Stimulated activated CD4-positive, alpha-beta T cell treated with anti-CD3 and anti-CD28 coated beads, Interleukin-15, amount 100 ng/mL, for 24 hours (primary cell): Measurements from ENCODE around the gene SWT1.
"Not testable (repeated sequence)": the region's sequence is repeated elsewhere in the genome, so short reads cannot be mapped to it uniquely, and the experiment has no call there.

Experiments
- DNase-seq: peaks from one replicate; pipeline ENCODE4 v3.0.0-alpha.2; 2020

SWT1 gene

GRCh38 chr1:185252404-185252803 lies 95.4 kb downstream of the SWT1 start:
- DNase-seq = not testable (repeated sequence)

- DNase-seq = not testable (repeated sequence)
These were observed 98.6 kb downstream of the SWT1 start for GRCh38 chr1:185255595-185255994.

DNA sequence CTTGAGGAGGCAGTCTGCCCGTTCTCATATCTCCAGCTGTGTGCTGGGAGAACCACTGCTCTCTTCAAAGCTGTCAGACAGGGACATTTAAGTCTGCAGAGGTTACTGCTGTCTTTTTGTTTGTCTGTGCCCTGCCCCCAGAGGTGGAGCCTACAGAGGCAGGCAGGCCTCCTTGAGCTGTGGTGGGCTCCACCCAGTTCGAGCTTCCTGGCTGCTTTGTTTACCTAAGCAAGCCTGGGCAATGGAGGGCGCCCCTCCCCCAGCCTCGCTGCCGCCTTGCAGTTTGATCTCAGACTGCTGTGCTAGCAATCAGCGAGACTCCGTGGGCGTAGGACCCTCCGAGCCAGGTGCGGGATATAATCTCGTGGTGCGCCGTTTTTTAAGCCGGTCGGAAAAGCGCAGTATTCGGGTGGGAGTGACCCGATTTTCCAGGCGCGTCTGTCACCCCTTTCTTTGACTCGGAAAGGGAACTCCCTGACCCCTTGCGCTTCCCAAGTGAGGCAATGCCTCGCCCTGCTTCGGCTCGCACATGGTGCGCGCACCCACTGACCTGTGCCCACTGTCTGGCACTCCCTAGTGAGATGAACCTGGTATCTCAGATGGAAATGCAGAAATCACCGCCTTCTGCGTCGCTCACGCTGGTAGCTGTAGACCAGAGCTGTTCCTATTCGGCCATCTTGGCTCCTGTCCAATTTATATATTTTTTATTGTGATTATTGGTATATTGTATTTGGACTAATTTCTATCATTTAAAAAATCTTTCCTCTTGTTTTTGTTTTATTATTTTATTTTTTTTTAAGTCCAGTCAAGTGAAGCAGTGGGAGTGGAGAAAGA lies 100.4 kb downstream of the SWT1 start:
- not testable (repeated sequence) for DNase-seq

GRCh38 chr1:185257950-185258208 lies 100.9 kb downstream of the SWT1 start:
- DNase-seq = no peak

DNA sequence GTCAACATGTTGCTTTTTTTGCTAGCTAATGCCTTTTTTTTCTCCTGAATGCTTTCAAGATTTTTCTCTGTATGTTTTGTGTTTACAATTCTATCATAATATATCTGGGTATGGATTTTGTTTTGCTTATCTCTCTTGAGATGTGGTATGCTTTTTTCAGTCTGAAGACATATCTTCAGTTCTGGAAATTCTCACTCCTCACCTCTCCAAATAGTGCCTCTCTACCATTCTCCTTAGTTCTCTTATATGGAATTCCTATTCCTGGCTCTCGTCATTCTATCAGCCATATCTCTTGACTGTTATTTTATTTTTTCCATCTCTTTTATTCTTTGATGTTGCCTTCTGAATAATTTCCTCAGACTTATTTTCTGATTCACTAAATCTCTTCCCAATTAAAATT lies 101.7 kb downstream of the SWT1 start:
- DNase-seq = no peak

GRCh38 chr1:185260611-185261010 lies 103.6 kb downstream of the SWT1 start:
- DNase-seq = no peak

DNA sequence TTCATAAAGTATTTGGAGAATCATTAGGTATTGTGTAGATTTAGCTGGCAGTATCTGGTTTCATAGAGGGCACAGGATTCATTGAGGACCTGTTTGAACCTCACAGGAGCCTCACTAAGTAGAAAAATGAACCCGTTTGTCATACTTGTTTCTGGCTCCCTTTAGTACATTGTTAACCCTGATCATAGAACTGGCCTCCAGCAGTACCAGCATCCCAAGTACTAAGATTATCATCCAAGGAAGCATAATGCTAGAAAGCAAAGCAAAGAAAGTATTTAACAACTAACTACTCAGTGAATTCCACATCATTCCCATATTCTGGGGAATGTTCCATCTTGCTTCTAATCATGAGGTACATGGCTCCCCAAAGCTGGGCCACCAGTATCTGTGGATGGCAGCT lies 105.2 kb downstream of the SWT1 start:
- no peak for DNase-seq

DNA sequence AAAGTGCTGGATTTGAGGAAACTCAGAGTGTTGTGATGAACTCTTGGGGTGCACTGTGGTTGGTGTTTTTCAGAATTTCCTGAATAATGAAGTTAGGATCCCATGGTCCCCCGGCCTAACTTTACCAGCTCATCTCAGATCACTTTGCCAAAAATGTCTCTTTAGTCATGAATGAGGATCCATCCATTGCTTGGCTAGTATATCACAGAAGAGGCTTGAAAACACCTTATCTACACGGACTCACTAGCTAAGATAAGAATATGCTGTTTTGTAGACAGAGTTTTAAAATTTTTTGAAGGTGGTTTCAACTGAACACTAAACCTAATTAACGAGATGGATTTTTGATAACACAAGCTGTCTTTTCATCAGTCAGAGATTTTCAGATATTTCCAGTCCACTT lies 106.3 kb downstream of the SWT1 start:
- DNase-seq = no peak

GRCh38 chr1:185263780-185264179 lies 106.8 kb downstream of the SWT1 start:
- DNase-seq = no peak

- DNase-seq = no peak
These were observed 108.3 kb downstream of the SWT1 start for GRCh38 chr1:185265314-185265713.

DNA sequence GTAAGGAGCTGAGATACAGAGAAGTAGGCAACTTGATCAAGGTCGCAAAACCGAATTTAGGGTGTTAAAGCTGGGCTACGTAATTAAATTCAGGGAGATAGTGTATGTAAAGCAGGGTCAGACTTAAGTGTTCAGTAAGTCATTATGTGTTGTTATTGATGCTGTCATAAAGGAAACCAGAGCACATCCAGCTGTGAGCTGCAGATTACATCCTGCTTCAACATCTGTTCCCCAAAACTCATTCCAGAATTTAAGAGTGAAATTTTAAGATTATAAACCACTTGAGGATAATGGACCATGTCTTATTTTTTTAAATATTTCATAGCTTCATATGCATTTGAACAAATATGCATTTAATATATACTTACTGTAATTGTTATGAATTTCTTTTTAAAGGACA lies 110.3 kb downstream of the SWT1 start:
- DNase-seq = no peak

DNA sequence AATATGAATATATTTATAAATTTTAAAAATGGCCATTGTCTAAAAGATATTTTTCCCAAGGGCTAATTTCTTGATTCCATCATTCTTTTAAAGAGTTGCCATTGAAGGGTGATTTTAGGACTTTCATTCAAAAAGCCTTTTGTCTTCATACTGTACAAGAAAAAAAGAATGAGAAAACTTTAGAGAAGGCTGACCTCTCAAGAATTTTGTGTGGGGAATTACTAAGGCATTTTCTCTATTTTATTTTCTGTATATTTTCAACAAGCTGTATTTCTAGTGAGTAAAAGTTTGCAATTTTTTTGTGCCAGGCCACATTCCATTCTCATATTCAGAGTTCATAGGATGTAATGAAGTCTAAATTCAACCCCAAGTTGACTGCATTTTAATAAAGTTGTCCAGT lies 110.7 kb downstream of the SWT1 start:
- DNase-seq = no peak

DNA sequence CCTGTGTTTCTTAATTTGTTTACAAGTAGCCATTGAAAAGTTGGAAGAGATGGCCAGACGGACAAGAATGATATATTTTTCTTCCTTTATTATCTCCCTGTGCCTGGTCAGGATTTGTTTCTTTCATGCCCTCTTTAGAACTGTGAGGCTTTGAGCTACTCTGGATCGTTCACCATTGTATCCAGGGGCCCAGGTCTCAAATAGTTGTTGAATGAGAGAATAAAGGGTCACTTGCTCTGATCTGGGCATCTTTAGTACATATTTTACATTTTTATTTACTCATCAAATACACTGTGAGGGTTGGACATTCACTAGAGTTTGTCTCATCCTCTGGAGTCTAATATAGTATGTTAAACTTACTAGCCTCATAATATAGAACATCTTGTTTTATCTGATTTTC lies 111.4 kb downstream of the SWT1 start:
- no peak for DNase-seq

DNA sequence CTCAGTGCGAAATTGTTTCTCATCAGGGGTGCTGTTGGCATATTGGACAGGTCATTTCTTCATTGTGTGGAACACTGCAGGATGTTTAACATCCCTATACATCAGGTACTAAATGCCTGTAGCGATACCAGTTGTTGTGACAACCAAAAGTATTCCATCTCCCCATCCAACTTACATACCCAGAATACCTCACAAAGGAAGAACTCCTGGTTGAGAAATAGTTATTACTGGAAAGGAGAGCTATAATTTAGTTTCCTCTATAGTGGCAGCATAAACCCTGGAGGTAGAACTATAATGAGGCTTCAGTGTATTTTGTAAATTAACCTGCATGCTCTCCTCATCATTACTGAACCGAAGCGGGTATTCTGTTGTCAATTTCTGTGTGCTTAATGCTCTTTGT lies 115.0 kb downstream of the SWT1 start:
- DNase-seq = no peak

GRCh38 chr1:185279571-185279970 lies 122.6 kb downstream of the SWT1 start:
- DNase-seq = no peak

DNA sequence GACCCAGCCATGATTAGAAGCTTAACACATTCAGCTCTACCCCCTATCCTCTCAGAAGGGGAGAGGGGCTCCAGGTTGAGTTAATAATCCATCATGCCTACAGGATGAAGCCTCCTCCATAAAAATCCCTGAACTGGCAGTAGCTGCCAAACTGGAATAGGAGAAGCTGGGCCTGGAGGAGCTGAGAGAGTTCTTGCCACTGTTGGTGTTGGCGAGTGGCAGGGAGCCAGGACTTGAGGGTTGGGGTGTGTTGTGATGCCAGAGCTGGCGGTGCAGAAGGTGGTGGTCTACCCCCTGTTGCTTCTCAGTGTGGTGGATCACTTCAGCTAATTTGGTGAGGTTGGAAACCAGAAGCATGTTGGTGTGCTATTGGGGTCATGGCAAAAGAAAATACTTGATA lies 123.6 kb downstream of the SWT1 start:
- no peak for DNase-seq

- DNase-seq = no peak
These were observed 124.3 kb downstream of the SWT1 start for GRCh38 chr1:185281245-185281644.

- no peak for DNase-seq
These were observed 127.1 kb downstream of the SWT1 start for GRCh38 chr1:185284116-185284515.

- no peak for DNase-seq
These were observed 127.7 kb downstream of the SWT1 start for GRCh38 chr1:185284533-185285276.

DNA sequence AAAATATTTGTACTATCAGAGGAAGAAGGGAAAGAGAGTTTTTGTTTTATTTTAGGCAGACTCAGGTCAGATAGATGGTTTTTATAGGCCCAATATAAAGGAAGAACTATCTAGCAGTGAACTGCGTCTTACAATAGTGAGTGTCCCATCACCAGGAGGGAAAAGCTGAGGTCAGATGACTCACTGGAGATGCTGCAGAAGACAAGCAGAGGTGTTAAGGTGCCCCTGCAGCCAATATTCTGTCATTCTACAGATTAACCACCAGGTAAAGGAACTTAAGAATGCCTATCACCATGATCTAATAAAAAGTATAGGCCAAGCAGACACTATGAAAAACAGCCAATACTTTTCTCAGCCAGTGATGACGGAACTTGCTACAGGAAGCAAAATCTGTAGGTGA lies 130.5 kb downstream of the SWT1 start:
- DNase-seq = no peak

GRCh38 chr1:185288435-185288834 lies 131.5 kb downstream of the SWT1 start:
- DNase-seq = no peak

GRCh38 chr1:185289880-185290279 lies 132.9 kb downstream of the SWT1 start:
- DNase-seq = no peak

DNA sequence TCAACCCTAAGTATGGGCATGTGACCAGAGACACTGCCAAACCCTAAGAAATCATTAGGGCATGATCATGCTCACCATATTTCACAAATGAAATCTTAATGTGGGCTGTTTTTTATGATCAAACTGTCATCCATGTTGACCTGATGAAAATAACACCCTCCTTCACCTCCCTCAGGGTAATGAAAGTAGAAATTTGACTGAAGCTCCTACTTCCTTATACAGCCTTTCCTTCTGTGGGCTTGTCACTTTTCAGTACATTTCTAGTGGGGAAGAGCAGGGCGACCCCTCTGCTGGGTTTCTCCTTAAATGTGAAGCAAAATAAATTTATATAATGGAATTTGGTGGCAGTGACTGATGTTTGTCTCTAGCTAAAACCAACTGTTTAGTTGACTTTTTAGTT lies 134.2 kb downstream of the SWT1 start:
- DNase-seq = no peak

DNA sequence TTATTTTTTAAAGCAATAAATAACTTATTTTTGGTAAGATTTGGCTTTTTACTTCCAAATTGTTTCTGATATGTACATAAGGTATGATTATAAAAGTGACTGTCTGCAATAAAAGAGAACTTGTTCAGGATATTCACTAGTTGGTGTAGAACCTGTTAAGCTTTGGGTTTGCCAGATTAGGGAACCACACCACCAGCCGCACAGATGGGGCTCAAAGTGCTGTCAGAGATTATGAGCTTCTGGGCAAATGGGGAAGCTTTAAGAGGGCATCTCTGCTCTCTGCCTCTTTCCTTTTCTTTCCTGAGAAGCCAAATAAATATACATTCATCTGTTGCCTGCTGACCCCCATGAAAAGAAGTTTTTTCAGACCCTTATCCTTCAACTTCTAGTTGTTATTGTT lies 134.7 kb downstream of the SWT1 start:
- no peak for DNase-seq

- no peak for DNase-seq
These were observed 135.3 kb downstream of the SWT1 start for GRCh38 chr1:185292237-185292636.
